IMR-90 (cell line): ENCODE data around the gene ASIC2. TPM values are rescaled to one million over a fixed set of nuclear protein-coding genes. Genes with fewer than 3 reads are reported as not detected.
A peak's percentile ranks its signal among the peaks of the same experiment; 100 is the strongest.

Source experiments
- ATAC-seq: fragments of 200-7000 bp; cut with Tn5 transposase; 2 replicates; pipeline ENCODE4 v1.9.1; 2020; ENCODE audit warnings: low read depth, mild to moderate bottlenecking, moderate library complexity
- BruUV-seq: library from RNA; stranded (reverse); fragments of 400-500 nt; replicated peaks from 2 replicates; lab custom pipeline; 2021; lab: Mats Ljungman, UMichigan
- CTCF ChIA-PET: fragments of 300-600 bp; formaldehyde crosslinking; extraction: SDS; loops from one replicate; lab custom pipeline; 2021; ENCODE audit warnings: antibody characterized with exemption; lab: Yijun Ruan, JAX
- POLR2A ChIA-PET: fragments of 300-600 bp; sonication (Branson Sonifier 250); formaldehyde crosslinking; loops from one replicate; lab custom pipeline; 2022; ENCODE audit warnings: antibody characterized with exemption; ENCODE audit not compliant: unreplicated experiment; lab: Charles Lee
- DNase-seq: peaks from one replicate; pipeline ENCODE4 v3.0.0; 2013
- H2AFZ ChIP-seq: replicated peaks from 2 replicates; pipeline ENCODE3; 2013; ENCODE audit warnings: low read length, mild to moderate bottlenecking; ENCODE audit not compliant: poor library complexity
- H2AK5ac ChIP-seq: 2 replicates; pipeline ENCODE4 v1.6.1; 2013; ENCODE audit warnings: low read depth, low read length, inconsistent platforms
- H2AK9ac ChIP-seq: replicated peaks from 2 replicates; pipeline ENCODE3; 2013; ENCODE audit warnings: mild to moderate bottlenecking, low read depth, low read length, moderate library complexity; ENCODE audit not compliant: poor library complexity
- H2BK120ac ChIP-seq: 2 replicates; pipeline ENCODE4 v1.6.1; 2013; ENCODE audit warnings: low read depth, low read length, inconsistent platforms
- H2BK15ac ChIP-seq: 3 replicates; pipeline ENCODE4 v1.6.1; 2013; ENCODE audit warnings: low read depth, low read length, inconsistent platforms
- H2BK20ac ChIP-seq: 2 replicates; pipeline ENCODE4 v1.6.1; 2013; ENCODE audit warnings: low read depth, mild to moderate bottlenecking, inconsistent platforms, low read length, moderate library complexity
- H2BK5ac ChIP-seq: 2 replicates; pipeline ENCODE4 v1.6.1; 2013; ENCODE audit warnings: mild to moderate bottlenecking, low read depth, low read length, inconsistent platforms; ENCODE audit not compliant: poor library complexity, severe bottlenecking
- H3K14ac ChIP-seq: replicated peaks from 2 replicates; pipeline ENCODE4 v1.6.1; 2013; ENCODE audit warnings: low read depth, low read length, inconsistent platforms
- H3K18ac ChIP-seq: 2 replicates; pipeline ENCODE4 v1.6.1; 2013; ENCODE audit warnings: low read depth, low read length, control low read depth
- H3K23ac ChIP-seq: 2 replicates; pipeline ENCODE4 v1.6.1; 2013; ENCODE audit warnings: low read depth, low read length, inconsistent platforms
- H3K27ac ChIP-seq: 2 replicates; pipeline ENCODE4 v1.5.1; 2013; ENCODE audit warnings: mild to moderate bottlenecking, control low read depth, low read length; ENCODE audit not compliant: insufficient read depth
- H3K27me3 ChIP-seq: 2 replicates; pipeline ENCODE4 v1.6.1; 2013; ENCODE audit warnings: low read length; ENCODE audit not compliant: control insufficient read depth, insufficient read depth
- H3K36me3 ChIP-seq: 2 replicates; pipeline ENCODE4 v1.6.1; 2013; ENCODE audit warnings: low read length, mixed read lengths; ENCODE audit not compliant: control insufficient read depth, insufficient read depth
- H3K4ac ChIP-seq: 2 replicates; pipeline ENCODE4 v1.6.1; 2013; ENCODE audit warnings: low read depth, low read length, inconsistent platforms
- H3K4me1 ChIP-seq: 2 replicates; pipeline ENCODE4 v1.6.1; 2013; ENCODE audit warnings: low read length, mixed read lengths; ENCODE audit not compliant: control insufficient read depth, insufficient read depth
- H3K4me2 ChIP-seq: 2 replicates; pipeline ENCODE4 v1.6.1; 2013; ENCODE audit warnings: low read depth, mild to moderate bottlenecking, control low read depth, low read length, moderate library complexity
- H3K4me3 ChIP-seq: 2 replicates; pipeline ENCODE4 v1.5.1; 2013; ENCODE audit warnings: low read depth, mild to moderate bottlenecking, control low read depth, low read length, moderate library complexity; ENCODE audit not compliant: insufficient read depth
- H3K56ac ChIP-seq: 2 replicates; pipeline ENCODE4 v1.6.1; 2013; ENCODE audit warnings: low read length, inconsistent platforms; ENCODE audit not compliant: insufficient read depth; ENCODE audit errors: extremely low read depth
- H3K79me1 ChIP-seq, 2 experiments: 2 replicates each; pipeline ENCODE4 v1.6.1; 2013; ENCODE audit warnings: low read length in 2 of 2, inconsistent platforms in 1 of 2, low read depth in 1 of 2
- H3K9ac ChIP-seq: 2 replicates; pipeline ENCODE4 v1.6.1; 2013; ENCODE audit warnings: low read depth, low read length, control low read depth
- H3K9me1 ChIP-seq: 2 replicates; pipeline ENCODE4 v1.6.1; 2013; ENCODE audit warnings: low read length, inconsistent platforms; ENCODE audit not compliant: insufficient read depth
- H3K9me3 ChIP-seq: 2 replicates; pipeline ENCODE4 v1.6.1; 2013; ENCODE audit warnings: low read length; ENCODE audit not compliant: control insufficient read depth, insufficient read depth
- H4K20me1 ChIP-seq: 2 replicates; pipeline ENCODE4 v1.6.1; 2013; ENCODE audit warnings: low read length, inconsistent platforms; ENCODE audit not compliant: insufficient read depth
- H4K5ac ChIP-seq: 2 replicates; pipeline ENCODE4 v1.6.1; 2013; ENCODE audit warnings: mild to moderate bottlenecking, low read depth, low read length, control low read depth
- H4K8ac ChIP-seq, 2 experiments: 2 replicates each; pipeline ENCODE4 v1.6.1; 2013; ENCODE audit warnings: low read depth in 2 of 2, low read length in 2 of 2, control low read depth in 1 of 2, inconsistent platforms in 1 of 2
- H4K91ac ChIP-seq: 2 replicates; pipeline ENCODE4 v1.6.1; 2013; ENCODE audit warnings: low read depth, low read length, inconsistent platforms; ENCODE audit not compliant: insufficient read depth
- FOS ChIP-seq: fragments of 150-350 bp; IDR thresholded peaks from 2 replicates; pipeline ENCODE4 v1.6.1; 2016; ENCODE audit warnings: low read depth, low read length
- MAZ ChIP-seq: IDR thresholded peaks from 2 replicates; pipeline ENCODE4 v1.6.1; 2012; ENCODE audit warnings: low read depth, mild to moderate bottlenecking, low read length, improper control_type of control experiment, moderate library complexity, borderline replicate concordance
- MXI1 ChIP-seq: IDR thresholded peaks from 2 replicates; pipeline ENCODE4 v1.6.1; 2012; ENCODE audit warnings: low read depth, mild to moderate bottlenecking, low read length, moderate library complexity, borderline replicate concordance
- RAD21 ChIP-seq: IDR thresholded peaks from 2 replicates; pipeline ENCODE4 v1.6.1; 2012; ENCODE audit warnings: low read length, improper control_type of control experiment
- whole genome bisulfite sequencing, 2 experiments: methylation state at CpG; one replicate each; pipeline versions ENCODE4 v1.1.5 to v1.1.7; 2013; ENCODE audit warnings: missing lambda C conversion rate in 2 of 2; ENCODE audit not compliant: insufficient read length in 1 of 2; ENCODE audit errors: extremely low coverage in 2 of 2; 5-methylcytosine and 5-hydroxymethylcytosine counted together
- dilution Hi-C: fragments of 300-500 bp; cut with HindIII; formaldehyde crosslinking; loops from one replicate; pipeline ENCODE4 v1.14.3; 2018; ENCODE audit warnings: low sequenced_read_pairs; ENCODE audit not compliant: unreplicated experiment
- in situ Hi-C: fragments of 300-500 bp; cut with MboI; formaldehyde crosslinking; loops from 3 replicates; pipeline ENCODE4 v1.14.3; 2019; ENCODE audit warnings: low sequenced_read_pairs, inconsistent platforms, mixed read lengths
- intact Hi-C: fragments of 100-400 bp; cut with micrococcal nuclease; formaldehyde crosslinking; loops from 2 replicates; pipeline ENCODE4 v1.10.0; 2022
- polyA plus RNA-seq, 3 experiments: library from polyadenylated mRNA; depleted of rRNA; stranded (reverse); fragments of >200 nt; gene quantifications; 2 replicates each; pipeline ENCODE4 v1.2.3, GENCODE V29; 2012; ENCODE audit warnings: low replicate concordance in 1 of 3
- total RNA-seq: library from RNA; depleted of rRNA; stranded (reverse); fragments of >200 nt; gene quantifications from 2 replicates; pipeline ENCODE4 v1.2.3, GENCODE V29; 2012
- TF ChIP-seq, protein P1 (sequence below): conservative IDR thresholded peaks from 2 replicates; pipeline ENCODE4 v1.5.1; 2012; ENCODE audit warnings: mild to moderate bottlenecking, low read depth, low read length, improper control_type of control experiment

The ASIC2 gene
- total and polyA plus RNA-seq, 2 of the 4 experiments (the other 2 are of a cell fraction), result under 0.01 to 0.15 TPM

DNA sequence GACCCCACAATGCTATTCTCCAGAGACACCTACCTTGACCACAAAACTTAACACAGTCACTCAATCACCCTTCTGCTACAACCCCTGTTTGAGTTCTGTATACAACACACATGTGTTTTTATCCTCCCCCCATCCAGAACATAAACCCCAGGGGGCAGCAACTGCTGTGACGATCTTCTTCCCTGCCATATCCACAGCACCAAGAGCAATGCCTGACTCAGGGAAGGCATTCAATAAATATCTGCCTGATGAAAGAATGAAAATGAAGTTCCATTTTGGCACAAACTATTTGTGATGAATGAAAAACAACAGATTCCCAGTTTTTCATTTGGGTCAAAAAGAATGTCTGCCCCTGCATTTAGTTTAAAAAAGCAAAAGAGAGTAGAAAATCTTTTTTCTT lies 27.0 kb downstream of the ASIC2 start:
- peak overlapping the region; percentile 87 for H2AK5ac ChIP-seq
- peak; percentile 26 for DNase-seq
- no peak for TF ChIP-seq FOS
- no peak for TF ChIP-seq RAD21
- TF ChIP-seq, protein P1, sequence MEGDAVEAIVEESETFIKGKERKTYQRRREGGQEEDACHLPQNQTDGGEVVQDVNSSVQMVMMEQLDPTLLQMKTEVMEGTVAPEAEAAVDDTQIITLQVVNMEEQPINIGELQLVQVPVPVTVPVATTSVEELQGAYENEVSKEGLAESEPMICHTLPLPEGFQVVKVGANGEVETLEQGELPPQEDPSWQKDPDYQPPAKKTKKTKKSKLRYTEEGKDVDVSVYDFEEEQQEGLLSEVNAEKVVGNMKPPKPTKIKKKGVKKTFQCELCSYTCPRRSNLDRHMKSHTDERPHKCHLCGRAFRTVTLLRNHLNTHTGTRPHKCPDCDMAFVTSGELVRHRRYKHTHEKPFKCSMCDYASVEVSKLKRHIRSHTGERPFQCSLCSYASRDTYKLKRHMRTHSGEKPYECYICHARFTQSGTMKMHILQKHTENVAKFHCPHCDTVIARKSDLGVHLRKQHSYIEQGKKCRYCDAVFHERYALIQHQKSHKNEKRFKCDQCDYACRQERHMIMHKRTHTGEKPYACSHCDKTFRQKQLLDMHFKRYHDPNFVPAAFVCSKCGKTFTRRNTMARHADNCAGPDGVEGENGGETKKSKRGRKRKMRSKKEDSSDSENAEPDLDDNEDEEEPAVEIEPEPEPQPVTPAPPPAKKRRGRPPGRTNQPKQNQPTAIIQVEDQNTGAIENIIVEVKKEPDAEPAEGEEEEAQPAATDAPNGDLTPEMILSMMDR, result no peak
- no peak for TF ChIP-seq MAZ
- TF ChIP-seq MXI1, result no peak
- H4K5ac ChIP-seq, result peak overlapping the region; percentile 1; the same call in 1 of the 2 replicates
- H3K4me2 ChIP-seq, result peak overlapping the region; percentile 29; the same call in 1 of the 2 replicates
- H3K9ac ChIP-seq, result no peak overlapping the region
- WGBS, 2 experiments, result no CpG with 5 or more reads among the region's 1 CpG
- POLR2A ChIA-PET, result no interaction called here
- peaks cover 14% of the 10 kb centered on the region for H3K4me1 ChIP-seq
- peak overlapping the region; percentile 23 for H3K27ac ChIP-seq
- no TSS peak for BruUV-seq
- H2BK120ac ChIP-seq, result peak overlapping the region; percentile 58
- H2BK15ac ChIP-seq, result peak overlapping the region; percentile 78; the same call in 2 of the 3 replicates
- H4K8ac ChIP-seq, result peak overlapping the region; percentile 26 to 50; a peak in 3 of 4 replicates
- H3K79me1 ChIP-seq, result no peaks in the 10 kb centered on the region
- H3K4ac ChIP-seq, result peak overlapping the region; percentile 86
- no peaks in the 10 kb centered on the region for H3K9me3 ChIP-seq
- no peak for ATAC-seq
- intact Hi-C loops, result no loop called here
- peak overlapping the region; percentile 77 for H4K91ac ChIP-seq
- H3K23ac ChIP-seq, result no peak overlapping the region; the same call in 1 of the 2 replicates
- H4K20me1 ChIP-seq, result no peaks in the 10 kb centered on the region
- H2AFZ ChIP-seq, result no peak overlapping the region
- H2AK9ac ChIP-seq, result no peak overlapping the region
- H2BK5ac ChIP-seq, result peak overlapping the region; percentile 56
- H2BK20ac ChIP-seq, result peak overlapping the region; percentile 94
- H3K4me3 ChIP-seq, result no peak overlapping the region
- CTCF ChIA-PET, result no interaction called here
- H3K9me1 ChIP-seq, result peaks cover 13% of the 10 kb centered on the region
- no peak overlapping the region for H3K56ac ChIP-seq
- dilution Hi-C loops, result no loop called here
- H3K18ac ChIP-seq, result peak overlapping the region; percentile 76
- no peaks in the 10 kb centered on the region for H3K36me3 ChIP-seq
- H3K27me3 ChIP-seq, result no peaks in the 10 kb centered on the region
- H3K14ac ChIP-seq, result peak overlapping the region; percentile 27
- in situ Hi-C loops, result loop anchor here (10.0 kb wide), 1 partner anchor 59 kb away; no protein-coding TSS in a partner anchor
